ENCODE data around the gene SMYD2. TPM values are rescaled to one million over a fixed set of nuclear protein-coding genes. Genes with fewer than 3 reads are reported as not detected.

Gene SMYD2
- total RNA-seq, 8 experiments from 2014 or later = 5.9 to 102 (median 31.1) TPM

DNA sequence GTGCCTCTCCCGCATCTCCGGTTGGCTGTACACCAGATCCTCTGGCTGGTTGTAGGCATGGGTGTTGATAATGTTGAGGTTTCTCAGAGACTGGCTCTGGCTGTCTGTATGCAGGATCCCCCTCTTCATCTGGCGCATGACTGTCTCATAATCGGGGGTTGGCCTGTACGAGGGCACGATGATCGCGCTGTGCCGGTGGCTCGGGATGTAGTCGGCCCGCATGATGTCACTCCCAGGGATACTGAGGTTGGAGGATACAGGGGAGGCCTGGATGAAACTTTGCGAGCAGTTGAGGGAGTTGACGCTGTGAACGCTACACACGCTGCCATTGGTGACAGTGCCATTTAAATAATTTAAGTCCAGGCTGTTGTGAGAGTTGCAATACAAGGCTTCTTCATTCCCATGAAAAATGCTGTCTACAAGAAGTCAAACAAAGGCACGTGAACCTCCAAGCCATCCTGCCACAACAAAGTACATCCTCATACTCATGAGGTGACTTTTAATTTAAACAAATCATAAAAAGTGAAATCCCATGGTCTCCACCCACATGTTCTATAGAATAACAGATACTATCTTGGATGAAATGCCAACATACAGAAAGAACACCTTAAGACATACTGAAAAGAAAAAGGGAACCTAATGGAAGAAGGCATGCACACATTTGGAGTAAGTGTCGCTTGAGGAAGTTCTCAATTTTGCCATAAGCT lies 103.6 kb downstream of the SMYD2 start:
- WGBS, 10 experiments = 92 to 100% (median 97%) methylated on average over 2 to 16 of the region's 18 CpGs; no CpG with 5 or more reads in 1 of the 10 experiments
- H3K4me3 ChIP-seq = no peak overlapping the region
- no peak for ATAC-seq (replicated peaks in 6 of 8)
- in situ Hi-C loops (cut with MboI; ENCODE audit: low pct_unique_long_range_greater_than_20kb in 2 of 9, low sequenced_read_pairs in 9 of 9, unreplicated experiment in 9 of 9) = no loop called here
- no peak overlapping the region for H3K27ac ChIP-seq
- peaks cover 0 to 2% of the 10 kb centered on the region in 2 donors for H3K4me1 ChIP-seq (replicated peaks in 1 of 2)

DNA sequence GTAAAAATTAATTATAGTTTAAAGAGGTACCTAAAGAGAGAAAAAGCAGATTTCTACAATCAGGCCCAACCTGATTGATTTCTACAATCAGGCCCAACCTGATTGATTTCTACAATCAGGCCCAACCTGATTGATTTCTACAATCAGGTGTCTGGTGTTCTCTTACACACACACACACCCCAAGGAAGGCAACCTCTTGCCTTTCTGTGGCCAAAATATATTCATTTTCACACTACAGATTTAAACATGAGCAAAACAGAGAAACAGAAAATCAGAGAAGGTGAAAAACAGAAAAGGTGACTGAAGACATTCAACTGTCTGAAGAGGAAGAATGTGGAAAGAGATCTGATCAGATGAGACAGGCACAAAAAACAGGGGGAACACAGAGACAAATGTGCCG lies 104.5 kb downstream of the SMYD2 start:
- WGBS, 10 experiments = 80 to 100% (median 100%) methylated on average over 1 of the region's 1 CpG; no CpG with 5 or more reads in 3 of the 10 experiments
- ATAC-seq (replicated peaks in 6 of 8) = no peak
- Histone ChIP-seq H3K4me3 (no peak overlapping the region), H3K27ac (no peak overlapping the region), H3K4me1 (replicated peaks in 1 of 2) (peaks cover 0 to 2% of the 10 kb centered on the region in 2 donors)
- in situ Hi-C loops (cut with MboI; ENCODE audit: low pct_unique_long_range_greater_than_20kb in 2 of 9, low sequenced_read_pairs in 9 of 9, unreplicated experiment in 9 of 9) = no loop called here

DNA sequence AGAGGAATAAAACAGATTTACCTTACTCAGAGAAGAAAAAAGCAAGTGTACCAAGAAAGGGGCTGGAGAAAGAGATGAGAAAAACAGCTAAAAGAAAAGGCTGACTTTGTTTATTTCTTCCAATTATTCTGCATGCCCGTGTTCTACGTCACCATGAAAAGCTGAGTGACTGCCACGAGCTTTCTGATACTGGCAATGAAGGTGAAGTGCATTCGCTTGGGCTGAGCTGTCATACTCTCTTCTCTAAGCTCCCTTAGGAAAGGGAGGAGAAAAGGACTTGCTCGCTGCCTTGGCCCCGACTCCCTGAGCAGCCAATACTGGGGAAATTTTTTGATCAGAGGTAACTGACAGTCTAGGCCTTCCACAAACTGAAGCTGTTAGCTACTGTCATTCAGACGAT lies 105.4 kb downstream of the SMYD2 start:
- in situ Hi-C loops (cut with MboI; ENCODE audit: low pct_unique_long_range_greater_than_20kb in 2 of 9, low sequenced_read_pairs in 9 of 9, unreplicated experiment in 9 of 9) = no loop called here
- peak in 1 of 8 experiments; percentile 26 for ATAC-seq (replicated peaks in 6 of 8)
- Histone ChIP-seq H3K4me3 (no peak overlapping the region), H3K4me1 (replicated peaks in 1 of 2) (peaks cover 0 to 2% of the 10 kb centered on the region in 2 donors), H3K27ac (no peak overlapping the region)
- 33 to 100% (median 85%) methylated on average over 2 to 7 of the region's 7 CpGs for WGBS, 10 experiments

Measured in motor neuron (in vitro differentiated cells).